Testis (tissue), 3 donors: ENCODE data around the gene SMIM36. TPM values are rescaled to one million over a fixed set of nuclear protein-coding genes. Genes with fewer than 3 reads are reported as not detected.
A peak's percentile ranks its signal among the peaks of the same experiment; 100 is the strongest.

ENCODE experiments used
- DNase-seq: peaks from one replicate; pipeline ENCODE4 v3.0.0-alpha.2; 2019
- H3K27ac ChIP-seq, 2 donors: fragments of 200-600 bp; sonication (generic); one replicate each; pipeline ENCODE4 v1.5.1; 2019
- H3K27me3 ChIP-seq: fragments of 200-600 bp; sonication (generic); one replicate; pipeline ENCODE4 v1.5.1; 2019
- H3K36me3 ChIP-seq: fragments of 200-600 bp; sonication (generic); one replicate; pipeline ENCODE4 v1.5.1; 2017; ENCODE audit warnings: low read depth; ENCODE audit errors: missing control alignments
- H3K4me1 ChIP-seq: fragments of 200-600 bp; sonication (generic); one replicate; pipeline ENCODE4 v1.5.1; 2019
- H3K4me3 ChIP-seq, 2 donors: fragments of 200-600 bp; sonication (generic); one replicate each; pipeline ENCODE4 v1.5.1; 2017 to 2019
- H3K9me3 ChIP-seq: fragments of 200-600 bp; sonication (generic); one replicate; pipeline ENCODE4 v1.5.1; 2017
- POLR2A ChIP-seq: fragments of 450-650 bp; IDR thresholded peaks from one replicate; pipeline ENCODE4 v1.6.1; 2017; ENCODE audit warnings: antibody characterized with exemption, mild to moderate bottlenecking, moderate library complexity
- WGBS, 2 donors: methylation state at CpG; one replicate each; pipeline ENCODE4 v1.1.5; 2018; 5-methylcytosine and 5-hydroxymethylcytosine counted together
- intact Hi-C: fragments of 100-400 bp; cut with DNase I; formaldehyde crosslinking; loops from one replicate; pipeline ENCODE4 v1.15.1; 2023; ENCODE audit warnings: low total_unique reads
- polyA plus RNA-seq: library from polyadenylated mRNA; stranded (reverse); fragments of 350-450 nt; fragmentation: Illumina TruSeq; extraction: RNeasy Lipid Tissue Mini Kit (QIAGEN cat#74804); gene quantifications from one replicate; pipeline ENCODE4 v1.2.3, GENCODE V29; 2014; ENCODE audit warnings: low read depth, low replicate concordance; ENCODE audit not compliant: insufficient read depth
- total RNA-seq, 2 donors: library from RNA; depleted of rRNA; stranded (reverse); fragments of >200 nt; gene quantifications; one replicate each; pipeline ENCODE4 v1.2.3, GENCODE V29; 2016
- TF ChIP-seq, protein P1 (sequence below), 3 experiments: fragments of 450-650 bp in 2 of 3; fragments of 200-600 bp in 1 of 3; sonication (generic) in 1 of 3; IDR thresholded peaks; one replicate each; pipeline ENCODE4 v1.5.1; 2016 to 2019; ENCODE audit warnings: antibody characterized with exemption in 3 of 3, mild to moderate bottlenecking in 2 of 3, moderate library complexity in 1 of 3

Gene SMIM36
- total and polyA plus RNA-seq, 3 donors from 2014 or later, result 0.55 to 26.0 (median 9.5) TPM

DNA sequence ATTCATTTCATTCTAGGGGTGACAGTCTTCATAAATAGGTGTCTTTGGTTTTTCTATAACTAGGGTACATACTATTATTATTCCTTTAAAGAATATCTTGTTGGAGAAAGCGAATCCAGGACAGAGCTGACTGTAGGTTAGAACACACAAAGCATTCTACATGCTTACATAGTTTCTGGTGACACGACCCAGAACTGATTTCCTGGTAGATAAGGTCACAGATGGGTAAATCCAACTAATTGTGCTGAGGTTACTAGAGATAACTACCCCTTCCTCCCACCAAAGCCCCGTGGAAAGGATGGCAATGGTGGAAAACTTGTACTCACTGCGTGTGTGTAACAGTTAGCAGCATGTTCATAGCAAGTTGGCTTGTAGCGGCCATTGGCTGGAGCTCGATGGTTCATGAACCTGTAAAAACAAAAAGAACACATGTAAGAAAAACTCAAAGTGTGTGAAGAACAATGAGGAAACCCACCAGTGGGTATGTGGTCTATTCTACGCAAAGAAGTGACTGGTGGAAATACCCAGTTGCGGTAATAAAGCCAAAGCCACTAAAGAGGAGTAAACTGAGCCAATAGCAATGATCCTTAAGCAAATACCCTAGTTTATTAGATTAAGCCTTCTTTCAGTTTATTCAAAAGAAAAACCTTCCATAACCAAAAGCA lies 97.3 kb downstream of the SMIM36 start:
- H3K9me3 ChIP-seq, result no peaks in the 10 kb centered on the region
- intact Hi-C loops, result no loop called here
- 92 to 94% methylated on average over 8 of the region's 8 CpGs for WGBS, 2 donors
- H3K27me3 ChIP-seq, result no peaks in the 10 kb centered on the region
- H3K4me1 ChIP-seq, result no peaks in the 10 kb centered on the region
- no peaks in the 10 kb centered on the region for H3K36me3 ChIP-seq
- H3K4me3 ChIP-seq, result no peak overlapping the region
- H3K27ac ChIP-seq, result no peak overlapping the region
- TF ChIP-seq, protein P1, sequence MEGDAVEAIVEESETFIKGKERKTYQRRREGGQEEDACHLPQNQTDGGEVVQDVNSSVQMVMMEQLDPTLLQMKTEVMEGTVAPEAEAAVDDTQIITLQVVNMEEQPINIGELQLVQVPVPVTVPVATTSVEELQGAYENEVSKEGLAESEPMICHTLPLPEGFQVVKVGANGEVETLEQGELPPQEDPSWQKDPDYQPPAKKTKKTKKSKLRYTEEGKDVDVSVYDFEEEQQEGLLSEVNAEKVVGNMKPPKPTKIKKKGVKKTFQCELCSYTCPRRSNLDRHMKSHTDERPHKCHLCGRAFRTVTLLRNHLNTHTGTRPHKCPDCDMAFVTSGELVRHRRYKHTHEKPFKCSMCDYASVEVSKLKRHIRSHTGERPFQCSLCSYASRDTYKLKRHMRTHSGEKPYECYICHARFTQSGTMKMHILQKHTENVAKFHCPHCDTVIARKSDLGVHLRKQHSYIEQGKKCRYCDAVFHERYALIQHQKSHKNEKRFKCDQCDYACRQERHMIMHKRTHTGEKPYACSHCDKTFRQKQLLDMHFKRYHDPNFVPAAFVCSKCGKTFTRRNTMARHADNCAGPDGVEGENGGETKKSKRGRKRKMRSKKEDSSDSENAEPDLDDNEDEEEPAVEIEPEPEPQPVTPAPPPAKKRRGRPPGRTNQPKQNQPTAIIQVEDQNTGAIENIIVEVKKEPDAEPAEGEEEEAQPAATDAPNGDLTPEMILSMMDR (IDR thresholded peaks at IDR 0.05), result no peak
- no peak for TF ChIP-seq POLR2A
- no peak for DNase-seq

DNA sequence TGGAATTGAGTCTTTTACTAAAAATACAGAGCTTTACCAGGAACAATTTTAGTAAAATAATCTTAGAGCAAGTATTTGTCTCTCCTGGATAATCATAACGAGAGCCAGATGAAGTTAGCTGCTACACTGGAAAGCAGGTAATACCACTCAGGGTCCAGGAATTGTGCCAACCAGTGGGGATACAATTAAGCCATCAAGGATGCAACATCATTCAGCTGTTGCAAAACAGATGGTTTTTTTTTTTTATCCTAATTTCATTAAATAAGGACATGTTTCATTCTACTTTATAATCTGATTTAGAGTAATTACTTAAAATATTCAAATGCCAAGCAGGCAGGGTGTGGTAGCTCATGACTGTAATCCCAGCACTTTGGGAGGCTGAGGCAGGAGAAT lies 99.8 kb downstream of the SMIM36 start:
- Histone ChIP-seq H3K27me3 (no peaks in the 10 kb centered on the region), H3K27ac (no peak overlapping the region), H3K4me1 (peaks cover 6% of the 10 kb centered on the region), H3K9me3 (no peaks in the 10 kb centered on the region), H3K4me3 (no peak overlapping the region), H3K36me3 (no peaks in the 10 kb centered on the region)
- 69 to 86% methylated on average over 1 of the region's 1 CpG for WGBS, 2 donors
- DNase-seq, result no peak
- intact Hi-C loops, result no loop called here
- TF ChIP-seq POLR2A, result no peak
- TF ChIP-seq, protein P1 (IDR thresholded peaks at IDR 0.05), result no peak

DNA sequence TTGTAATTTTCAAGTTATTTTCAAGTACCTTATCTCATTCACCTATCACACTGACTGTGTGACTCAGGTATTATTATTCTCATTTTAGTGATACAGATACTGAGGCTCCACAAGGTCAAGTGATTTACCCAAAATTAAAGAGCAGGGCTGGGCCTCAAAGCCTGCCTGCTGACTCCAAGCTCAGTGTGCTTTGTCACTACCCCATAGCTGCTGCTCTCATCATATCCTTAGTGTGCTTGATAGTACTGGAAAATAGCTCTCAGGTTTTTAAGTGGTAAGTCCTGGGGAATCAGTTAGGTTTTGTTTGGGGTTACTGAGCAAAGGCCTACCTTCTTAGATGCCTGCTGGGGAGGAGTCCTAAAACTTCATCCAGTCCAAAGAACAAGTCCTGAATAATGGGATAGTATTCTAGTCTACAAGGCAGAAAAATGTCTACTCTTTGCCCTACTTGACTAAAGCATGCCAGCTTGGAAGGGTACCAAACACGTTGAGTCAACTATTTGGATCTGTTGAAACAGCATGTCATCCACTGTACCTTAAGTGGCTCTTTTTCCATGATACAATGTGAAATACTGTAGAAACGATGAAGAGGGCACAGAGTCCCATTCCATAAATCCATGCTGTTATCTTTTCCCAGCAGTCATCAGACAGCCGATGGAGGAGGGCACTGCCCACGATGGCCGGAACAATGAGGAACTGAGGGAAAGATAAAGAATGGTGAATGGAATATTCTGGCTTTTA lies 100.4 kb downstream of the SMIM36 start:
- Histone ChIP-seq H3K27ac (peak overlapping the region in 1 of 2 donors; percentile 9), H3K36me3 (no peaks in the 10 kb centered on the region), H3K27me3 (no peaks in the 10 kb centered on the region), H3K4me1 (peaks cover 6% of the 10 kb centered on the region), H3K9me3 (no peaks in the 10 kb centered on the region), H3K4me3 (no peak overlapping the region)
- WGBS, 2 donors, result 62 to 80% methylated on average over 5 of the region's 5 CpGs
- intact Hi-C loops, result no loop called here
- TF ChIP-seq, protein P1 (IDR thresholded peaks at IDR 0.05), result no peak
- no peak for TF ChIP-seq POLR2A
- no peak for DNase-seq

DNA sequence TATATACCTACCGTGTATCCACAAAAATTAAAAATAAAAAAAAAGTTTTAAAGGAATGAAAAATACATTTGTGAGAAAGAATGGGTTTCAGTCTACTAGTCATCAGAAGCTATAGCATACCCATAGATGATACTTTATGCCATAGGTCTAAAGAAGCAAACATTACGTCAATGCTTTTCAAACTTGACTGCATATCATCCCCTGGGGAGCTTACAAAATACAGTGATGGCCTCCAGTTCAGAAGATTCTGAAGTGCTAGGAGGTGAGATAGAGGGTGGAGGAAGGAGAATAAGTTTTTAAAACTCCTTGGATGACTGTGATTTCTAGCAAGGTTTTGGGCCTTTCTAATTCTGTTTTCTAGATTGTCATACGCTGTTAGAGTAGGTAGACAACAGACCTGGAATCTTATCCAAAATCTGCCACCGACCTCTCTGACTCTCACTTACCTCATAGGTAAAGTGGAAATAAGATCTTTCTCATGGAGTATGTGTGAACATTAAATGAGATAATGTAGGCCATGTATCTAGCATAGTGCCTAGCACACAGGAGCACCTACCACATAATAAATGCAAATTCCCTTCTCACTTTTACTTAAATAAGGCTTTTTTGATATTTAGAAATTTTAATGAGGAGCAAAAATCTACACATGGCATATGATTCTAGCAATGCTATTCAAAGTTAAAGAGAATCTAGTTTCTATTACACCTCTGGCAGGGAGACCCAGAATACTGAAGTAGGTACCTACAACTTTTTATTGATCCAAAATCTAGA lies 102.0 kb downstream of the SMIM36 start:
- H3K4me1 ChIP-seq, result peaks cover 6% of the 10 kb centered on the region
- no peaks in the 10 kb centered on the region for H3K36me3 ChIP-seq
- no peak overlapping the region for H3K4me3 ChIP-seq
- WGBS, 2 donors, result 85 to 96% methylated on average over 4 of the region's 4 CpGs
- H3K27ac ChIP-seq, result no peak overlapping the region
- no peaks in the 10 kb centered on the region for H3K27me3 ChIP-seq
- intact Hi-C loops, result no loop called here
- TF ChIP-seq, protein P1 (IDR thresholded peaks at IDR 0.05), result no peak
- TF ChIP-seq POLR2A, result no peak
- H3K9me3 ChIP-seq, result no peaks in the 10 kb centered on the region
- DNase-seq, result no peak
